ENCODE results near the gene CSK.

GRCh38 chr15:74841891-74842373 is 60.1 kb downstream of the CSK start:
- TF ChIP-seq, protein P1, sequence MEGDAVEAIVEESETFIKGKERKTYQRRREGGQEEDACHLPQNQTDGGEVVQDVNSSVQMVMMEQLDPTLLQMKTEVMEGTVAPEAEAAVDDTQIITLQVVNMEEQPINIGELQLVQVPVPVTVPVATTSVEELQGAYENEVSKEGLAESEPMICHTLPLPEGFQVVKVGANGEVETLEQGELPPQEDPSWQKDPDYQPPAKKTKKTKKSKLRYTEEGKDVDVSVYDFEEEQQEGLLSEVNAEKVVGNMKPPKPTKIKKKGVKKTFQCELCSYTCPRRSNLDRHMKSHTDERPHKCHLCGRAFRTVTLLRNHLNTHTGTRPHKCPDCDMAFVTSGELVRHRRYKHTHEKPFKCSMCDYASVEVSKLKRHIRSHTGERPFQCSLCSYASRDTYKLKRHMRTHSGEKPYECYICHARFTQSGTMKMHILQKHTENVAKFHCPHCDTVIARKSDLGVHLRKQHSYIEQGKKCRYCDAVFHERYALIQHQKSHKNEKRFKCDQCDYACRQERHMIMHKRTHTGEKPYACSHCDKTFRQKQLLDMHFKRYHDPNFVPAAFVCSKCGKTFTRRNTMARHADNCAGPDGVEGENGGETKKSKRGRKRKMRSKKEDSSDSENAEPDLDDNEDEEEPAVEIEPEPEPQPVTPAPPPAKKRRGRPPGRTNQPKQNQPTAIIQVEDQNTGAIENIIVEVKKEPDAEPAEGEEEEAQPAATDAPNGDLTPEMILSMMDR (IDR thresholded peaks at IDR 0.05; ENCODE audit: poor library complexity) = no peak
- no peak for TF ChIP-seq EZH2 (IDR thresholded peaks at IDR 0.05; ENCODE audit: borderline replicate concordance)

Data from hepatocyte (in vitro differentiated cells).